ENCODE data around the gene NOL7.

Gene NOL7

DNA sequence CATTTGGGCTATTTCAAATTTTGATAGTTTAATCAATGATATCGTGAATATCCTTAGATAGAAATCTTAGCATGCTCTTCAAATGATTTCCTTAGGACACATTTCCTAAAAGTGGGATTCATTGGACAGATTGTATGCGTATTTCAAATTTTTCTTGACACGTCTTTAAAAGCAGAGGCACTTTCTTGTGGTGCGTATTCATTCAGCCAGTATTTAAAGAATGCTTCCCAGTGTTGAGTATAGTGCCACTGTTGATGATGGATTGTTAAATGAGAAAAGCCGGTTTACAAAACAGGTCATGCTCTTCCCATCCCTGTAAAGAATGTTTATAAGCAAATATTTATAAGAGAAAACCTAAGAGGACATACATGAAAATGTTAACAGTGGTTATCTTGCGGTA is 15.1 kb upstream of the NOL7 start:
- no peak for FAIRE-seq

DNA sequence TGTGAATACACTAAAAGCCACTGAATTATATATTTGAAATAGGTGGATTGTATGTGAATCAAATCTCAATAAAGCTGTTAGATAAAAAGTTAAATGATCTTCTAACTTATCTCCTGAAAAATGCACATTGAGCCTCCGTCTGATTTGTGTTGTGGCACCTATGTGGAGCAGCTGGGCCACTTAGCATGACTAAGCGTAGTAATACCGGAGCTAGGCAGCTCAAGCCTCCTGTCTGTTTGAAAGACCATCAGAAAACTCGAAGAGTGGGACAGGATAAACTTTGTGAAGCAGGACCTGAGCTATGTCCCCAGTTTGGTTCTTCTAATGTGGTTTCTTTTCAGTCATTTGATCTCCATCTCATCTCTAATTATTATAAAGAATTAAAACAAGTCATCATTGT is 11.0 kb upstream of the NOL7 start:
- FAIRE-seq: no peak

DNA sequence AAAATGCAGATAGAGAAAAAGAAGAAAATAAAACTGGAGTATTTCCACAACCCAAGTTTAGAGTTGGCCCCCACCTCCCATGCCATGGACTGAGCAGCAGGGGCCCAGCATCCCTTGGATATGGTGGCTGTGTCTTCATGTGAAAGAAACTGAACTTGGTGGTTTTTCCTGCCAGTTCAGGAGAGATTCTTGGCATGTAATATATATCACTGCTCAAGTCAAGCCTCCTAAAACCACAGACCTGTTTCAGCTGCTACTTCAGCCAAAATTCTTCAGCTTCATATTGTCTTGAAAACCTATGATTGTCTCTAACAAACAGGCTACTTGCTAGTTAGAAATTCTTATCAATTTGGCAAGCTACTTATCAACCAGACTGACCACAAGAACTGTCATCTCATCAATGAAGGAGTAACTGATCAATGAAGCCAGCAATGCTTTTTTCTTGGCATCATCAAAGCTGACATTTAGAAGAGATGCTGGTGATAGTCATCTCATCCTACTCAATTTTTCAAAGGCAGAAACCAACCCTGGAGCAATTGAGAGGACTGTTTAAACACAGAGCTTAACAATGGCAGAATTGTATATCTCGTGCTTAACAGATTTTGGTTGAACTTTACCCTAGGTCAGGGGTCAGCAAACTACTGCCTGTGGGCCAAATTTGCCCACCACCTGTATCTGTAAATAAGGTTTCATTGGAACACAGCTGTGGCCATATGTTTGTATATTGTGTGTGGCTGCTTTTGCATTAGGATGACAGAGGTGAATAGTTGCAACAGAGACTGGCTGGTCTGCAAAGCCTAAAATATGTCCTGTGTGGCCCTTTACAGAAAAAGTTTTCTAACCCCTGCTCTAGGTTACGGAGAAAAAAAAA is 10.4 kb upstream of the NOL7 start:
- FAIRE-seq: no peak

DNA sequence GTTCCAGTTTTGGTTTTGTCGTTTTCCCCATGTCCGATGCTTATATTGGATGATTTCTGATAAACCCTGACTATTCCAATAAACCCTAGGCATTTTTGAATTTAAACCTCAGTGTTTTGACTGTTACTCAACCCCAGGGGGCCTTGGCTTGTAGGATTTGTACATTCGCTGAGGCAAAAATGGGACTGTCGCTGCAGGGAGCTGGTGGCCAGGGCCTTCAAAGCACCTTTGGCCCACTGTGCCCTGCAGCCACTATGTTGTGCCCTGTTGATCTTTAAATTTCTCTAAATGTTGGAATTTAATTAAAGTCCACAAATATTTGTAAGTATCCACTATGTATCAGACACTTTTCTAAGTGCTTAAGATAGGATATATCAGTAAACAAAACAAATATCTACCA is 9.5 kb upstream of the NOL7 start:
- no peak for FAIRE-seq

DNA sequence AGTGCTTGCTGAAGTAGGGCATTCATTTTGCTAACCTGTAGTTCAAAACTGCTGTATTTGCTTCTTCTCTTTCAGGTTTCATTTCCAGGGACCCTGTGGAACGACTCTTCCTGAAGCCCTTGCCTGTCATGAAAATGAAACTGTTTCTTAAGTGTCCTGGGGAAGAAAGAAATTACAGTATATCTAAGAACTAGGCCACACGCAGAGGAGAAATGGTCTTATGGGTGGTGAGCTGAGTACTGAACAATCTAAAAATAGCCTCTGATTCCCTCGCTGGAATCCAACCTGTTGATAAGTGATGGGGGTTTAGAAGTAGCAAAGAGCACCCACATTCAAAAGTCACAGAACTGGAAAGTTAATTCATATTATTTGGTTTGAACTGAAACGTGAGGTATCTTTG is 3.4 kb upstream of the NOL7 start:
- no peak for FAIRE-seq

DNA sequence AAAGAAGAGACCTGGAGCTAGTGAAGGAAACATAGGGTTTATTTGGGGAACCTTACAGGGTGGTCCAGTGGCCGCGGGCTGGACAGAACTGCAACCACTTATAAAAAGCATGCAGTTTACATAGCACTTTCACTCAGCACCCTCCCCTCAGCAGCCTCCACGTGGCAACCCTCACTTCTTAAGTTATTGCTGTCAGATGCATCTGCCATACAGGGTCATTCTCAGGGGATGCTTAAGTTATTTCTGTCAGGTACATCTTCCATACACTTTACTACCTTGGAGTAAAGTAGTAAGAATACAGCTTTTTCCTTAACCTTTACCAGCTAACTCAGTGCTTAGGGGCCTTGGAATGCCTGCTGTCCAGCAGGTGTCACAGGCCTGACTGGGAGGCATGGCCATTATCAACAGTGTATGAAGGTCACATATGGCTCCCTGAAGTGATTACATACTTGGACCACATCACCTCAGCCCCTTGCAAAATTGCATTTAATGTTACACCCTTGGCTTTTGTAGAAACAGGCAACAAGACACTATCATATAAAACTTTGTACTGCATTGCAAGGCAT is 2.0 kb upstream of the NOL7 start:
- FAIRE-seq: no peak

DNA sequence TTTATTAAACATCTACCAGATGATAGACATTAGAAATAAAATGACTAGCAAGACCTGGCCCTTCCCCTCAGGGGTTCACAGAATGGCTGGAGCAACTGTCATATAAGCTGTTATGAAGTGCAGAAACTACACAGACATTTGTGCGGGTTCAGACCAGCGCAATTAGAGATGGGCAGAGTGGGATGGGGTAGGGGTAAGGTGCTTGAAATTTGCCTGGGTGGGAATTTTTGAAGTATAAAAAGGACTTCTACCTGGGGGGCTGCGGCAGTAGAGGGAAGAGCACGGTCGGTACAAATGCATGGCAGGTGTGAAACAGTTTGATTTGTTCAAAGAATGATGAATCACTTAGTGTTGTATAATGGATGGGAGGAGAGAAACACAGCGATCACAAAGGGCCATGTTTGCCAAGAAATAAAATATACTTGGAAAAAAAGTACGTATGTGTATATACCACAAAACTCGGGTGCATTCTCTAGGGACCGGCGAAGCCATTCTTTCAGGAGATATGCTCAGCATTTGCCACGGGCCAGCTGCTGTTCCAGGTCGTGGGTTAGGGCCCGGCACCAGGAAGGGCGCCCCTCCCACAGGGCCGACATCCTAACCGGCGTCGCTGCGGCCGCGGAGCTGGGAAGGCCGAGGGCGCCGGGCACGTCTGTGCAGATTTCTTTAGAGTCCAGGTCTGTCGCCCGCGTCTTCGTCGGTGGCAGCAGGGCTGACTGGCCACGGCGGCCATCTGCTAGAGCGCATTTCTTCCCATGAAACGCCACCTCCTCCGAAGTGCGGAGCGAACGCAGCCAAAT is 809 bp upstream of the NOL7 start:
- FAIRE-seq: no peak

DNA sequence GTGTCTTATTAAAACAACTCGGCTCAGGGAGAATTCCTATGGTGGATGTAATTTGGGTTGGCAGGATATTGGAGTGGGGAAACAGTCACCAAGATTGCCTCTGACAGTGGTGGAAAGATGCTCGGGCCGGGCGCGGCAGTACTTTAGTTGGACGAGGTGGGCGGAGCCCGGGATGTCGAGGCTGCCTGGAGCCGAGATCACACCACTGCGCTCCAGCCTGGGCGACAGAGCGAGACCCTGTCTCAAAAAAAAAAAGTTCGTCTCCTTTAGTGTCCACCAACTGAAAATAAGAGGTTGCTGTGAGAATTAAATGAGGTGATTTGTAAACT is 621 bp downstream of the NOL7 start:
- no peak for FAIRE-seq

DNA sequence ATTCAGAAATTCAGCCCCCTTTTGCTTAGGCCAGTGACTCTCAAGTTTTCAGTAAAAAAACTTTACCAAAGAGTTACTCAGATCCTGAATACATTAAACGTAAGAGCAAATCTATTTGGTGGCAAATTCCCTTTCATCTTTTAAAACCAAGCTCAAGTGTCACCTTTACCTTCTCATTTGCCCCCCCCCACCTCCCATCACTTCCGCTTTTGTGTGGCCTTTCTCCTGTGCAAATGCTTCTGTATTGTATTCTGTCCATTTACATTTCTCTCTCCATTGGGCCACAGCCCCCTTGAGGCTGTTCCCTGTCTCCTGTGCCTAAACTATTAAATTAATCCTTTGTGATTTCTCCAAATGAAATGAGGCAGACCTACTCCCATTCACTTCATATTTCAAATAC is 1.9 kb downstream of the NOL7 start:
- FAIRE-seq: no peak

DNA sequence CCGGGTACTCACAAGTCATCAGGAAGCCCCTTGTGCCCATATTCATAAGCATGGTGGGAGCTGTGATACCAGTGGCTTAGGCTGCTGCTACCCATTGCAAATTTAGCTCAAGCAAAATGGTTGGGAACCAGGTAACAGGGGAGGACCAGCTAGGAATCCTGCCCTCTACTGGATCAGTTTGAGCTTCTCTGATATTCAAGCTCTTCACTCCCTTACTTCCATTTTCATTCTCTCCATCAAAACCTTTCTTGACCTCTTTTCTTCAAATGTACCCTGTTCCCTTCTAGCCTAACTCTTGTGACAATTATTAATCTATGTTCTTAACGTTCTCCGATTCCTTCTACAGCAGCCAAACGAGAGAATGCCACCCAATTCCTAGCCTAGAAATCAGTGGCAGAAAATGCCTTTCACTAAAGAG is 9.7 kb downstream of the NOL7 start:
- no peak for FAIRE-seq

DNA sequence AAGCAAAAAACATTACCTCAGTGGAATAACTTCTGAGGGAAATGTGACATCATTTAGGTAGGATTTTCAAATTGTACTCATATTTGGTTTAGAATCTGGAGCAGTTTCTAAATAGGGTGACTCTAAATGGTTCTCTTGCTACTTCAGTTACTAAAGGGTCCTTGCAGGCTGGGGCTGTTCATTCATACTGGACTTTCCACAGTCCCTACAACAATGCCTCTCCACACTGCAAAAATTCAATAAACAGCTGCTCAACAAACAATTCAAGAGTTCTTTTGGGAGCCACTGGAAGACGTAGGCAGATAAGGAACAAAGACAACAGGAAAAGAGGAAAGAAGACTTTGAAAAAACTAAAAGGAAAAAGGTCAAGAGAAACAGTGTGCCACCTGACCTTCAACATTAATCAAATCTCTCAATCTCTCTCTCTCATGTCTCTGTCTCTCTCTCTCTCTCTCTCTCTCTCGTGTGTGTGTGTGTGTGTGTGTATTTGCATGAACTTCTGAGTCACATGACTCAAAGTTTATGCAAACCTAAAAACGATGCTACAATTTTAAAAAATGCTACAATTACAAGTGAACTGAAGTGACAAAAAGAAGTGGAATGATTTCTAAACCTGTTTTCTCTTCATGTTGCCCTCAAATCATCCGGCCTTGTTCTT is 14.5 kb downstream of the NOL7 start:
- no peak for FAIRE-seq

DNA sequence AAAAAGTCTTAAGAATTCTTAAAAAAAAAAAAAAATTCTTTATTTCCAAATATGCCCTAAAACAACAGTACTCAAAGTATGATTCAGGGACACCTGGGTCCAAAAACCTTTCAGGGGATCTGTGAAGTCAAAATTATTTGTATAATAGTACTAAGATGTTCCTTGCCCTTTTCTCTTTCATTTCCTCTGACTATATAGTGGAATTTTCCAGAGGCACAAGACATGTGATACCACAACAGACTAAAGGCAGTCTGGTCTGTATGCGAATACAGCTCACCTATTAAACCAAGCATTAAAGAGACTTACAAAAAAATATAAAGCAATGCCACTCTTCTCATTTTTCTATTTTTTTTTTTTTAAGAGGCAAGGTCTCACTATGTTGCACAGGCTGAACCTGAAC is 15.4 kb downstream of the NOL7 start:
- FAIRE-seq: no peak

DNA sequence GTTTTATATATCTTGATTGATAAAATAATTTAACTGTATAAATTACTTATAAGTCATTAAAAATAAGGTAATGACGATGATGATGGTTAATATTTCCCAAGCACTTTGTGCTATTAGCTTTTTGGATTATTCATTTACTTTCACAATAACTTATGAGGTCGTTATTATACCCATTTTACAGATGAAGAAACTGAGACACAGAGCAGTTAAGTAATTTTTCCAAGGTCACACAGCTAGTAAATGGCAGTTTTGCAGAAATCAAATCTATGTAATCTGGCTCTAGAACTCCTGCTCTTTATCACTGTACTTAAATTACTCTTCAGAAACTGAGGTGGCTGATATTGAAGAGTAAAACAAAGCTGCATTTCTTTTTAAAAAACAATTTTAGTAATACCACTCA is 18.2 kb downstream of the NOL7 start:
- FAIRE-seq: no peak

DNA sequence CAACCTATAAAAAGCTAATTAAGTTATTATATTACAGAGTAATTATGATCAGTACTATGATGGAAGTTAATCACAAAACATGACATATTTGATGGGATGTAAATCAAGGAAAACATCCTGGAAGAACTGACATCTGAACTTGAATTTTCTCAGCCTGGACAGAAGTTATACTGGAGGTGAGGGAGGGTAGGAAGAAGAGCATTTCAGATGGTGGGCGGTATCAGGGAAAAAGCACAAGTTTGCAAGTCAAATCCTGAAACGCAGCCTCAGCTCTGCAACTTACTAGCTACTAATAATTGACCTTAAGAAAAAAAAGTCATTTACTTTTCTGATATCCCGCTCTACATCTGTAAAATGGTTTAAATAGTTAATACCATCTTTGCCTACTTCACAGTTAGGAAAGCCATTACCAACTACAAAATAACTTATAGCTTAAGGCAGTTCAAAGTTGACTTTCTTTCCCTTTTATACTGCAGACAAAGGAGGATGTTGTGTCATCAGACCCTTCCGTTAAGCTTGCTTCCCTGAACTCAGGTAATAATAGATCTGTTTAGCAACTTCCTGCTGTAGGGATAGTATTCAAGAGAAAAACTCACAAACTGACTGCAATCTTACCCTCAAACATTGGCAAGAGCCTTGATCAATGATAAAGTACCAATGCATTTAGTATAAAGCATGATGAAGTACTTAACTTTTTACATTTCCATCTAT is 21.0 kb downstream of the NOL7 start:
- FAIRE-seq: no peak

DNA sequence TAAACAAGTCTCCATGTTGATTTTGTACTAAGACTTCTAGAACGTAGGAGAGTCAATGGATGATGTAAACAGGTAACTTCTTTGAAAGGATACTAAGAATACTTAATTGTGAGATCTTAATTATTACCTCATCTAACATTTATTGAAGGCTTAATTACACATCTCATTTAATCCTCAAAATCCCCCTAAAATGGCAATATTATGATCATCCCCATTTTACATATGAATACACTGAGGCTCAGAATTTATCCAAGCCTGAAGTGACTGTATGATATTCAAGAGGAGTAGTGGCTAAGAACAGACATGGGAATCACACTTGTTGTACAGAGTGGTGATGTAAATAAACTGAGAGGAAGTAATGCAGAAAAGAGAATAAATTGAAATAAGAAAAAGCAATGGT is 22.9 kb downstream of the NOL7 start:
- no peak for FAIRE-seq

DNA sequence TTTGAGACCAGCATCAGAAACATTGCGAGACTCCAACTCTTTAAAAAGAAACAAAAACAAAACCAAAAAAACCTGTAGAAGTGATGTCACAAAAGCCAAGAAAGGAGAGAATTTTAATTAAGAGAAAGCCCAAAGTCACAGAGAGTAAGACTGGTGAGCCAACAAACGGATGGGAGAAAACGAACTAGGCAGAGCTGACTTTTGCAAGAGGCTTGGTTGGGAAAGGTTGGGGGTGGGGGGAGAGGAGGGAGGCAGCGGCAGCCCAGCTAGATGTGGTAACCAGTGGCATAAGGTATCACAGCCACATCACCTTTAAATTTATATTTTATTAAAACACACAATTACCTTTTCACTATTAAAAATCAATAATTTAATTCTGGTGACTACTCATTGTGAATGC is 23.5 kb downstream of the NOL7 start:
- no peak for FAIRE-seq

DNA sequence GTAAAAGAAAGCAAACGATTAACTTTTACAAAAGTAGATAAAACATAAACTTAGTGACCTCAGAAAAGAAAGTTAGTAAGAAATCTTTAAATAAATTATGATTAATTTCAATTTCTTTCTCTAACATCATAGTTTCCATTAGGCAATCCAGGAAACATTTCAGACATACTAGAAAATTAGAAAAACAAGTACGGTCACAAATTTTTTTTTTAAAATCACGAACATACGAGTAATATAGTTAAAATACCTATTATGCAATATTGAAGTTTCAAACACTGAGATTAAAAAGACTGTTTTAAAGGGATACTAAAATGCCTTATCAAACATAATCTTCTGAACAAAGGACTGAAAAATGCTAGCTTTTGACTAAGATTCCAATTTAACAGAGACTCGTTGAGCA is 26.2 kb downstream of the NOL7 start:
- peak; percentile 72 for FAIRE-seq

DNA sequence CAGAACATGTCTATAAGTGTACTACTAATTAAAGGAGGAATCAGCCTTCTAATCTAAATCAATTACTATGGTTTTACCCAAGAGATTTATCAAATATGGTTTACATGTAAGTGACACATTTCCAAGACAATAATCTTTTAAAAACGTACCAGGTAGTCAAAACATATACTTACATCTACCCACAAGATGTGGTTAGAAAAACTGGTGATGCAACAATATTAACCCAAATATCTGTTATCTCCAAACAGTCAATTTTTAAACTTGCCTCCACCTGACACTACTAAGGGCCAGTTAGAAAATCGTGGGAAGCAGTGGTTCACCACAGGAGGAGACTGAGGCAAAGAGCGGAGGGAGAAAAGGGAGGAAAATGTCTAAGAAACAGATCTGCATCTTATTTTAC is 28.0 kb downstream of the NOL7 start:
- FAIRE-seq: no peak

DNA sequence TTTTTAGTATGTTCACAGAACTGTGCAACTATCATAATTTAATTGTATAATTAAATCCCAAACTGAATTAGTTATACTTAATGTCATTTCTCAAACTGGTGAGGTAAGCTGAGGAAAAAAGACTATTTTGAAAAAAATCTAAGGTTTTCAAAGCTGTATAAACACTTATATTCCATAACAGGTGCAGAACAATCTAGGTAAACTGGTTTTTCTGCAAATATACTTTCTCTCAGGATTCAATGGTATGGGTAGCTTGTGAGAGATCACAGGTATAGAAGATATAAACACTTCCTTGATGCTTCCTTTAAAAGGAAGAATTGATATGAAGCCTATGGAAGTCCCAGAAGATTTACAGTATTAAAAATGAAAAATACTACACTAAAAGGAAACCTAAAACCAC is 33.7 kb downstream of the NOL7 start:
- no peak for FAIRE-seq

DNA sequence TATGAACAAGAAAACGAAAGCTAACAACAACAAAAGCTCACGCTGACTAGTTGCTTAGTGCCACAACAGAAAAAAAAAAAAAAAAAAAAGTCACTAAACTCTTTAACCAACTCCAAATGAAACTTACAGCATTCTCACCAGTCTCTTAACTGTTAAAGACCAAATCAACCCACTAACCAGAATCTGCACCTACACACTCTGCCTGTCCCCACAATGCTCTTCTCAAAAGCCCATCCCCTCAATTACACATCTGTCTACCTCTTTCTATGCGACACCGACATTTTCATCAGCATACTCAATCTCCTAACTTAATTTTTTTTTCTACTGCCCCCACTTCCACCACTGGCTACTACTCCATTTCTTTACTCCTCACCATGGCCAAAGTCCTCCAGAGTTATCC is 34.3 kb downstream of the NOL7 start:
- no peak for FAIRE-seq

DNA sequence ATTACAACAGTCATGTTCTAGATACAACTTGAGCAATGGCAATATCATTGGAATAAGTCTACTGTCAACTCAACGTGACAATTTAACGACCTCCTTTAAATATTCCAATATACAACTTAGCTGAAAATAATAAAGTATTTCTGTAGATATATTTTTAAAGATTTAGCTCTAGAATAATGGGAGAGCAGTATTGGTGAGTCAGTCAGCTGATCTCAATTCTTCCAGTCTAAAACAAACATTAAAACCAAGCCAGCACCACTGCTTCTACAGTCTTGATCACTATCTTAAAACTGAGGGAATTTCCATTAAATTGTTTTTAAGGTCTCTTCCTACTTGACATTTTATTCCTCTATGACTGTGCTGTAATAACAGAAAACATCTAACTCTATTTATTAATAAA is 38.2 kb downstream of the NOL7 start:
- FAIRE-seq: no peak

DNA sequence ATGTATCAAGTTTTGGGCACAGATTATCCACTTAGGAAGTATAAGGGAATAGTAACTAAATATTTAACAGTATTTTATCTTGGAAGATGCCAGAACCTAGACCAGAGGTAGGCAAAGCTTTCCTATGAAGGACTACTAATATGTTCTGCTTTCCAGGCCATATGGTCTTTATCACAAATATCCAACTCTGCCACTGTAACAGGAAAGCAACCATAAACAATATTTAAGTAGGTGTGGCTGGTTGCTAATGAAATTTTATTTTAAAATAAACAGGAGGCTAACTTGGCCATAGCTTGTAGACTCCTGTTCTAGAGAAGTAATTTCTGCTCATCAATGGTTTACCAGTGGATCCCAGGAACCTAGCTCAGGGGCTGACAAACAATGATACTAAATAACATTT is 39.4 kb downstream of the NOL7 start:
- no peak for FAIRE-seq

DNA sequence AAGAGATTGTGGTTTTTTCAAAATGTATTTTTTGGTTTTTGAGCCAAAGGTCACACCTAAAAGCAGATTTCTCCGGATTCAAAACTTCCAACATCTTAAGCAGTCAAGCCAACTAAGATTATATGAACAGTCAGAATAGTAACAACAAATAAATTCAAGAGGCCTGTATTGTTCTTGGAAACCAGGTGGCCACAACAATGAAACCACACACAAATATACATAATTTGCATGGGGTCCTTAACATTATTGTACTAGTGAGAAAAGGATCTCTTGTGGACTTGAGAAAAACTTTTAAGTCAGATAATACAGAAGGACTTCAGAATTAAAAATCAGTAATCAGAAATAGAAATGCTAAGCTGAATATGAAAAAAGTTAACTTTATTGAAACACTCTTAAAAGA is 40.6 kb downstream of the NOL7 start:
- no peak for FAIRE-seq

Measured in A204.1 (cell line).